ES-I3 (cell line): ENCODE data around the gene TMEM269.
A peak's percentile ranks its signal among the peaks of the same experiment; 100 is the strongest.

ENCODE experiments used
- H3K36me3 ChIP-seq: 2 replicates; pipeline ENCODE4 v1.6.1; 2013; ENCODE audit warnings: mild to moderate bottlenecking, low read length, control low read depth, moderate library complexity; ENCODE audit not compliant: insufficient read depth
- H3K4me1 ChIP-seq: 2 replicates; pipeline ENCODE4 v1.6.1; 2013; ENCODE audit warnings: mild to moderate bottlenecking, control low read depth, low read length; ENCODE audit not compliant: insufficient read depth
- H3K9ac ChIP-seq: 2 replicates; pipeline ENCODE4 v1.6.1; 2013; ENCODE audit warnings: low read depth, mild to moderate bottlenecking, low read length, moderate library complexity
- H3K9me3 ChIP-seq: 2 replicates; pipeline ENCODE4 v1.6.1; 2013; ENCODE audit warnings: mild to moderate bottlenecking, low read length, moderate library complexity; ENCODE audit not compliant: control insufficient read depth, insufficient read depth

TMEM269 gene

GRCh38 chr1:42784946-42785693 is at the start of gene TMEM269:
TSS of gene TMEM269 (plus strand) at chr1:42784991. CDS start at chr1:42789894, 4,903 bp downstream.
- Histone ChIP-seq H3K9me3 (no peaks in the 10 kb centered on the region), H3K4me1 (no peaks in the 10 kb centered on the region), H3K9ac (no peak within 1 kb of the TSS), H3K36me3 (peaks cover 11% of the 10 kb centered on the region; the same call in 1 of the 2 replicates)

GRCh38 chr1:42735056-42735455 is 49.7 kb upstream of the TMEM269 start:
- peaks cover 24% of the 10 kb centered on the region; the same call in 1 of the 2 replicates for H3K4me1 ChIP-seq
- H3K9ac ChIP-seq = no peak overlapping the region
- no peaks in the 10 kb centered on the region for H3K9me3 ChIP-seq
- no peaks in the 10 kb centered on the region for H3K36me3 ChIP-seq

- H3K9ac ChIP-seq = no peak overlapping the region
- peaks cover 27% of the 10 kb centered on the region; the same call in 1 of the 2 replicates for H3K4me1 ChIP-seq
- H3K36me3 ChIP-seq = no peaks in the 10 kb centered on the region
- H3K9me3 ChIP-seq = no peaks in the 10 kb centered on the region
Measured at GRCh38 chr1:42735477-42736105, 49.2 kb upstream of the TMEM269 start.

- peaks cover 29% of the 10 kb centered on the region; the same call in 1 of the 2 replicates for H3K4me1 ChIP-seq
- no peaks in the 10 kb centered on the region for H3K36me3 ChIP-seq
- no peak overlapping the region for H3K9ac ChIP-seq
- H3K9me3 ChIP-seq = no peaks in the 10 kb centered on the region
Measured at GRCh38 chr1:42736152-42736551, 48.6 kb upstream of the TMEM269 start.

GRCh38 chr1:42736571-42737200 is 48.1 kb upstream of the TMEM269 start:
- H3K4me1 ChIP-seq = peaks cover 33% of the 10 kb centered on the region; the same call in 1 of the 2 replicates
- no peak overlapping the region for H3K9ac ChIP-seq
- H3K36me3 ChIP-seq = no peaks in the 10 kb centered on the region
- no peaks in the 10 kb centered on the region for H3K9me3 ChIP-seq

GRCh38 chr1:42737257-42737656 is 47.5 kb upstream of the TMEM269 start:
- H3K36me3 ChIP-seq = no peaks in the 10 kb centered on the region
- no peaks in the 10 kb centered on the region for H3K9me3 ChIP-seq
- H3K9ac ChIP-seq = no peak overlapping the region
- peaks cover 33% of the 10 kb centered on the region; the same call in 1 of the 2 replicates for H3K4me1 ChIP-seq

- no peak overlapping the region for H3K9ac ChIP-seq
- no peaks in the 10 kb centered on the region for H3K9me3 ChIP-seq
- peaks cover 36% of the 10 kb centered on the region for H3K4me1 ChIP-seq
- no peaks in the 10 kb centered on the region for H3K36me3 ChIP-seq
Measured at GRCh38 chr1:42737986-42738677, 46.7 kb upstream of the TMEM269 start.

GRCh38 chr1:42738678-42739226 is 46.0 kb upstream of the TMEM269 start:
- Histone ChIP-seq H3K9me3 (no peaks in the 10 kb centered on the region), H3K9ac (no peak overlapping the region), H3K4me1 (peaks cover 37% of the 10 kb centered on the region), H3K36me3 (no peaks in the 10 kb centered on the region)

GRCh38 chr1:42739753-42740700 is 44.8 kb upstream of the TMEM269 start, which contains the start of gene CLDN19:
TSS of gene CLDN19 (minus strand) at chr1:42740236. CDS start at chr1:42740063, 173 bp downstream.
- Histone ChIP-seq H3K9ac (peak within 1 kb of the TSS; percentile 24; the same call in 1 of the 2 replicates), H3K36me3 (no peaks in the 10 kb centered on the region), H3K4me1 (peaks cover 30% of the 10 kb centered on the region)

GRCh38 chr1:42740851-42741580 is 43.8 kb upstream of the TMEM269 start:
- peaks cover 4% of the 10 kb centered on the region; the same call in 1 of the 2 replicates for H3K36me3 ChIP-seq
- no peak overlapping the region for H3K9ac ChIP-seq
- no peaks in the 10 kb centered on the region for H3K9me3 ChIP-seq
- peaks cover 30% of the 10 kb centered on the region for H3K4me1 ChIP-seq

More at GRCh38 chr1:42739753-42740700, 44.8 kb upstream of the TMEM269 start, which contains the start of gene CLDN19:
- H3K9me3 ChIP-seq = no peaks in the 10 kb centered on the region

- Histone ChIP-seq H3K9ac (no peak overlapping the region), H3K4me1 (peaks cover 30% of the 10 kb centered on the region), H3K9me3 (no peaks in the 10 kb centered on the region), H3K36me3 (peaks cover 6% of the 10 kb centered on the region; the same call in 1 of the 2 replicates)
Measured at GRCh38 chr1:42741706-42742105, 43.1 kb upstream of the TMEM269 start.

GRCh38 chr1:42742141-42742540 is 42.6 kb upstream of the TMEM269 start:
- H3K9ac ChIP-seq = no peak overlapping the region
- no peaks in the 10 kb centered on the region for H3K9me3 ChIP-seq
- H3K4me1 ChIP-seq = peaks cover 30% of the 10 kb centered on the region
- H3K36me3 ChIP-seq = peaks cover 6% of the 10 kb centered on the region; the same call in 1 of the 2 replicates
